Stimulated activated CD8-positive, alpha-beta memory T cell treated with anti-CD3 and anti-CD28 coated beads, Interleukin-15, amount 100 ng/mL, for 4 hours (primary cell): ENCODE data around the gene ATF7.
"Not testable (repeated sequence)": the region's sequence is repeated elsewhere in the genome, so short reads cannot be mapped to it uniquely, and the experiment has no call there.

Experiments used
- DNase-seq, 2 donors: peaks; one replicate each; pipeline ENCODE4 v3.0.0-alpha.2; 2020; ENCODE audit warnings: low read depth in 2 of 2

ATF7 gene

GRCh38 chr12:53626702-53627169 is 554 bp upstream of the ATF7 start:
- DNase-seq, result no peak

DNA sequence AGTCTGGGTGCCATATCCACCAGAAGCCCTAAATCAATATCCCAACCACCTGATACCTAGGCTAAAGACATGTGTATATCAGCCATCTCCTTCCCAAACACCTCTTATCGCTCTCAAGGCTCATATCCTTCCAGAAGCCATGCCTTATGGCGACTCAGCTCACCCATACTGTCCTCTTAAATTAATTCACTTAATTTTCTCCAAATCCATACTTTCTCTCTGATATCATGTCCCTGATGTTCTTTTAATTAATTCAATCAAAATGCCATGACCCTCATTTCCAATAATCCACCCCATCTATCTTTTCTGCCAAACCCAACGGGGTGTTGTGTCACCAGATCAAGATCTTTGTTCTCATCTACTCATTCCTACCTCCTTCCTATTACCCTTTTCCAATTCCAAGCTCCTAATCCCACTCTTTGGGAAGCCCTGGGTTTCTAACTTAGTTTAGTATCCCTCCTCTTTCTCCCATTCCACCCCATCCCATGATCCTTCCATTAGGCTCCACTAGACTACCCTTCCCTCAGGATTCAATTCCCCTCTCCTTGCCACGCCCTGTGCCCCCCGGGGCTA is 723 bp downstream of the ATF7 start:
- DNase-seq, result no peak

DNA sequence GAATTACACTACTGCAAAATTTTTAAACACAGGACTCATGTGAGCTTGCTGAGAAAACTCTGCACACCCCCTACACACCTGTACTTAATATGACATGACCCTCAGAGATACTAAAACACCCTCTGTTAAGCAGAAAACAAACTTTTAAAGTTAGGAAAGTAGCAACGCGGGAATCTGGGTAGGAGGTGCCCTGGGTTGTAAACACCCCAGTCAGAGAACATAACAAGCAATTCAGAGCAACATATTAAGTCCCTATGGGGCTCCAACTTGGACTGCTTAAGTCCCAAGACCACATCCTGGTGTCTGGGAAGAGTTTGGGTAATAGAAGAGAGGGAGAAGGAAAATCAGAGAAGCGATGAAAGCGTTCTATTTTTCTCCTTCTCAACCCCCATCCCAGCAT is 1.2 kb downstream of the ATF7 start:
- DNase-seq, result no peak

DNA sequence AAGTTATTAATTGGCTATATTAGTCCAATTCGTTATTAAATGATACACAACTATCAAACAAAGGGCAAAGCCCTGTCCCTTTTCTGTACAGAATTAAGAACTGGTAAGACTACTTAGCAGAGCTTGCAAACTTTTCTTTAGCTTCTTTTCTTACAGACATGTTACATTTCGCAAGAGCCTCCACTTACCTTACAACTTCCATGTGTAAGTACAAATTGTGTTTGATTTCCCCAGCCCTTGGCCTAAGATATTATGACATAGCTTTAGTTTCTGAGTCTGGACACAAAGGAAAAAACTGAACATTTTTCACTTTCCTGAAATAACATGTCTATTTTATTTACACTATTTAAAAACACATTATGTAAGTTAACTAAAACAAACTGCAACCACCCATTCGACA is 1.7 kb downstream of the ATF7 start:
- DNase-seq, result no peak

DNA sequence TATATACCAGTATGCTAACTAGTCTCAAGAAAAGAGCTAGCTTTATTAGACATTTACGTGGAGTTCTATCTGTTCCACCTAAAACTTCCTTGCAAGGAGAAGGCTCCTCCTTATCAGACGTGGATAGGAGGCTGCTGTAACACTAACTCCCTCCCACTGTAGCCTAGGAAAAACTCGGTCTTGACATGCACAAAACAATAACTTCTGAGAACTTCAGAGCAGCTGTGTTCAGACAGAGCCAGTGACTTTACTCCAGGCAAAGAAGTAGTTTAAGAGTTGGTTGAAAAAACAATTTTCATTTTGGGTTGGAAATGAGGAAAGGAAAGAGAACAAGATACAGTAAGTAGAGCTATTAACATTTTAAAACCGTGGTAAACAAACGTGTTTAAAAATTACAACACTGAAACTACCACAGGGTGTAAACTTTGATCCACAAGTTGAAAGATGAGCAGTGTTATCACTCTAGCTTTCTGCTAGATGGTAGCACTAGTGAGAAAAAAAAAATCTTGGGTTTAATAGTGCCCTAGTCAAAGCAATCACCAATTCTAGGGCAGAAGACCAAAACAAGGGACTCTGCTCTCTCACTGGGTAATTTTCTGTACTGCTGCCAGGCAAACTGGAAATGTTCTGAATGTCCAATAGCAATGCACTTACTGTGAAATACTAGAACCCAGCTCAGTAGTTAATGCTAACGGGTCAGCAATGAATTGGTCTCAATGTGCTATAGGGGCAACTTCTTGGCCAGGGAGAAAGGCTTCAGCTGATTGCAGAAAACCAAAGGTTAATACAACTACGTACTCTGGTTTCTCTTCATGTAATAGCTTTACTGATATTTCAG is 2.4 kb downstream of the ATF7 start:
- no peak for DNase-seq

- DNase-seq, result no peak
These were observed 3.5 kb downstream of the ATF7 start for GRCh38 chr12:53622724-53623123.

DNA sequence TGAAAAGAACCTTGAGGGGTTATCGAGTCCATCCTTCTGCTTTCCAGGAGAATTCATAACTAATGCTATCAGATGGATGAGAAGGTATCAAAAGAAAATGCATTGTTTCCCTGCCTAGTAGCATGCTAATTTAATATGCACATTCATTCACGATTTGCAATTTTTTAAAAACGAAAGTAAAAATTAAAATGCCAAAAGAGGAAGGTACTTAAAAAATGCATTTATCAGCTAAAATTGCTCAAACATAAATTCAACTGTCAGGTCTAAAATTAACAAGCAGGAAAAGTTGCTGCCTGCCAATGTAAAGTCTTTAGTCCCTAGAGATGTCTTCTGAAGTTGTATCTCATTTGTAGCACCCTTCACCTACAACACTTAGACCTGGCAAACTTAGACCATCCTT is 7.9 kb downstream of the ATF7 start:
- DNase-seq, result no peak

DNA sequence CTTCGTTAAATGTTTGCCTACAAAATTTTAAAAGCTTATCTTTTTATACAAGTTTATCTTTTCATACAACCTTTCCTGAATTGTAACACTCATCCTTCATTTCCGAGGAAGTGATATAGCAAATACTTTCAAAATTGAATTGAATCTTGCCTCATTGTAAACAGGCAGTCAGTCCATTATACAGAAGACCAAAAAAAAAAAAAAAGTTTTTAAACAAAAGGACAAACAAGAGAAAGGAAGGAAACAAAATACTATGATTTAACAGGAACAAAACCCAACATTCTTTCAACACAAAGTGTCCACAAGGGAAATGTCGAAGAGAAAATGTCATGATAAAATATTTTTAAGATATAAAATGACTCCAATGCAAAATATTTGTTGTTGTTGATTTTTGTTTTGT is 8.5 kb downstream of the ATF7 start:
- no peak for DNase-seq

GRCh38 chr12:53616950-53617349 is 9.2 kb downstream of the ATF7 start:
- no peak for DNase-seq

- DNase-seq, result no peak
These were observed 12.4 kb downstream of the ATF7 start for GRCh38 chr12:53613821-53614220.

DNA sequence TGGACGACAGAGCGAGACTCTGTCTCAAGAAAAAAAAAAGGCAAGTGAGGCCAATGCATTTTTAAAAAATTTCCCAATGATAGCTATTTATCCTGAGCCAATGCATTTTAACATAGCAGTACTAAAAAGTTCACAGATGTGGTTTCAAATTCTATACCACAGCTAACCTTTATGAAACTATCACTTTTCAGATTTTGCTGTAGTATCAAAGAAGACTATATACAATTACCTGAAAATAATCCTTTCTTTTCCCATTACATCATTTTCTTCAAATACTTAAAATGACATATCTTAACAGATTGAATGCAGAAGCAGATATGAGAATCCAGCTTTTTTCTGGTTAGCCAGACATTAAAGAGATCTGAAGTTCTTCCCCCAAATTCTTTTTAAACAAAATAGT is 13.2 kb downstream of the ATF7 start:
- no peak for DNase-seq

DNA sequence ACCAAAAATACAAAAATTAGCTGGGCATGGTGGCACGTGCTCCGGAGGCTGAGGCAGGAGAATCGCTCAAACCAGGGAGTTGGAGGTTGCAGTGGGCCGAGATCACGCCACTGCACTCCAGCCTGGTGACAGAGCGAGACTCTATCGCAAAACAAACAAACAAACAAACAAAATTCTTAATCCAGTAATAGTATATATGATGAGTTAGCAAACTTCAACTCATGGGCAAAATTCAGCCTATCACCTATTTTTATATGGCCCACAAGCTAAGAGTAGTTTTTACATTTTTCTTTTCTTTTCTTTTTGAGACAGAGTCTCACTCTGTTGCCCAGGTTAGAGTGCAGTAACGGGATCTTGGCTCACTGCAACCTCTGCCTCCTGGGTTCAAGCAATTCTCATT is 14.9 kb downstream of the ATF7 start:
- no peak for DNase-seq

DNA sequence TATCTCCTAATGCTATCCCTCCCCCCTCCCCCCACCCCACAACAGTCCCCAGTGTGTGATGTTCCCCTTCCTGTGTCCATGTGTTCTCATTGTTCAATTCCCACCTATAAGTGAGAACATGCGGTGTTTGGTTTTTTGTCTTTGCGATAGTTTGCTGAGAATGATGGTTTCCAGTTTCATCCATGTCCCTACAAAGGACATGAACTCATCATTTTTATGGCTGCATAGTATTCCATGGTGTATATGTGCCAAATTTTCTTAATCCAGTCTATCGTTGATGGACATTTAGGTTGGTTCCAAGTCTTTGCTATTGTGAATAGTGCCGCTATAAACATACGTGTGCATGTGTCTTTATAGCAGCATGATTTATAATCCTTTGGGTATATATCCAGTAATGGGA is 19.5 kb downstream of the ATF7 start:
- DNase-seq, result not testable (repeated sequence)

- no peak for DNase-seq
These were observed 21.6 kb downstream of the ATF7 start for GRCh38 chr12:53604581-53604980.

- no peak for DNase-seq
These were observed 22.4 kb downstream of the ATF7 start for GRCh38 chr12:53603804-53604203.

- DNase-seq, result no peak
These were observed 23.0 kb downstream of the ATF7 start for GRCh38 chr12:53603196-53603595.

GRCh38 chr12:53602176-53602864 is 23.9 kb downstream of the ATF7 start:
- DNase-seq, result no peak

- DNase-seq, result no peak
These were observed 24.8 kb downstream of the ATF7 start for GRCh38 chr12:53601296-53601847.

- DNase-seq, result no peak
These were observed 25.5 kb downstream of the ATF7 start for GRCh38 chr12:53600490-53601295.

GRCh38 chr12:53599579-53599978 is 26.6 kb downstream of the ATF7 start:
- DNase-seq, result no peak

DNA sequence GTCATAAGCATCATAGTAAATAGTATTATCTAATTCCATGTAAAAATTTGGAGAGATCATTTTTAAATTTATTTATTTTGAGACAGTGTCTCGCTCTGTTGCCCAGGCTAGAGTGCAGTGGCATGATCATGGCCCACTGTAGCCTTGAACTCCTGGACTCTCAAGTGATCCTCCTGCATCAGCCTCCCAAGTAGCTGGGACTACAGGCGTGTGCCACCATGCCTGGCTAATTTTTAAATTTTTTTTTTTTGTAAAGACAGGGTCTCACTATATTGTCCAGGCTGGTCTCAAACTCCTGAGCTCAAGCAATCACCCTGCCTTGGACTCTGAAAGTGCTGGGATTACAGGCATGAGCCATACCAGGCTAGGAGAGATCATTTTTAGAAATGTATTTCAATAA is 27.2 kb downstream of the ATF7 start:
- not testable (repeated sequence) for DNase-seq

GRCh38 chr12:53596920-53597363 is 29.2 kb downstream of the ATF7 start:
- DNase-seq, result no peak
